Measurements from ENCODE around the gene STAC3. TPM values are rescaled to one million over a fixed set of nuclear protein-coding genes. Genes with fewer than 3 reads are reported as not detected.
A peak's percentile ranks its signal among the peaks of the same experiment; 100 is the strongest.

The STAC3 gene
- polyA plus RNA-seq, 4 donors = 1.1 to 3.8 (median 3.4) TPM

DNA sequence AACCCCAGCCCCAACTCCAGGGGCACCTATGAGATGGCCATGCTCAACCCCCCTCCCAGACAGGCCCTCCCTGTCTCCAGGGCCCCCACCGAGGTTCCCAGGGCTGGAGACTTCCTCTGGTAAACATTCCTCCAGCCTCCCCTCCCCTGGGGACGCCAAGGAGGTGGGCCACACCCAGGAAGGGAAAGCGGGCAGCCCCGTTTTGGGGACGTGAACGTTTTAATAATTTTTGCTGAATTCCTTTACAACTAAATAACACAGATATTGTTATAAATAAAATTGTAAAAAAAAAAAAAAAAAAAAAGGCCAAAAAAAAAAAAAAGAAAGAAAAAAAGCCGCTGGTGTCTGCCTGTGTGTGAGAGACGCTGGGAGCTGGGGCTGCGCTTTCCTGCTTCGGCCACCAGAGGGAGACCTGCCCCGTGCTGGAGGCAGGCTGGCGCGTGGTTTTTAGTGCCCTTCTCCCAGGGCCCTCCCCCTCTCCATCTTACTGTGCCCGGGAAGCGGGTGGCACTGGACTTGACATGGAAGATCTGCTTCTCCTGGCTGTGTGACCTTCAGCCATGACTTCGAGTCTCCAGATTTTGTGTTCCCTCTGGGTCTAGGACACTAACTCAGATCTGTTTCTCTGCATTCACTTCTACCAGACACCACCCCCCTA is 37.8 kb downstream of the STAC3 start:
- H3K36me3 ChIP-seq (ENCODE audit: control insufficient read depth in 3 of 3, insufficient read depth in 2 of 3, low read depth in 1 of 3, low read length in 3 of 3) = peaks cover 4 to 55% (median 9%) of the 10 kb centered on the region in 3 donors
- peak; percentile 77 to 91 for DNase-seq
- H3K27ac ChIP-seq (ENCODE audit: low read depth in 1 of 3, low read length in 2 of 3) = no peak overlapping the region
- H3K4me3 ChIP-seq (ENCODE audit: low read depth in 1 of 3, low read length in 3 of 3) = no peak overlapping the region
- 9 to 14% (median 10%) methylated on average over 16 of the region's 16 CpGs for WGBS, 3 donors
- H3K27me3 ChIP-seq (ENCODE audit: control insufficient read depth in 3 of 3, insufficient read depth in 3 of 3, low read length in 3 of 3) = peaks cover 0 to 40% (median 26%) of the 10 kb centered on the region in 3 donors
- no peaks in the 10 kb centered on the region for H3K9me3 ChIP-seq (ENCODE audit: control insufficient read depth in 2 of 2, insufficient read depth in 1 of 2, low read depth in 1 of 2, low read length in 1 of 2)
- no peak for FAIRE-seq
- peaks cover 0 to 16% (median 0%) of the 10 kb centered on the region in 3 donors for H3K4me1 ChIP-seq (ENCODE audit: control insufficient read depth in 3 of 3, insufficient read depth in 2 of 3, low read depth in 1 of 3, low read length in 2 of 3)

DNA sequence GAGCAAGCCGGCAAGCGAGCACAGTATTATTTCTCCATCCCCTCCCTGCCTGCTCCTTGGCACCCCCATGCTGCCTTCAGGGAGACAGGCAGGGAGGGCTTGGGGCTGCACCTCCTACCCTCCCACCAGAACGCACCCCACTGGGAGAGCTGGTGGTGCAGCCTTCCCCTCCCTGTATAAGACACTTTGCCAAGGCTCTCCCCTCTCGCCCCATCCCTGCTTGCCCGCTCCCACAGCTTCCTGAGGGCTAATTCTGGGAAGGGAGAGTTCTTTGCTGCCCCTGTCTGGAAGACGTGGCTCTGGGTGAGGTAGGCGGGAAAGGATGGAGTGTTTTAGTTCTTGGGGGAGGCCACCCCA is 38.3 kb downstream of the STAC3 start:
- Histone ChIP-seq H3K27me3 (ENCODE audit: control insufficient read depth in 3 of 3, insufficient read depth in 3 of 3, low read length in 3 of 3) (peaks cover 0 to 35% (median 22%) of the 10 kb centered on the region in 3 donors), H3K4me3 (ENCODE audit: low read depth in 1 of 3, low read length in 3 of 3) (no peak overlapping the region), H3K36me3 (ENCODE audit: control insufficient read depth in 3 of 3, insufficient read depth in 2 of 3, low read depth in 1 of 3, low read length in 3 of 3) (peaks cover 6 to 60% (median 11%) of the 10 kb centered on the region in 3 donors), H3K27ac (ENCODE audit: low read depth in 1 of 3, low read length in 2 of 3) (no peak overlapping the region), H3K9me3 (ENCODE audit: control insufficient read depth in 2 of 2, insufficient read depth in 1 of 2, low read depth in 1 of 2, low read length in 1 of 2) (no peaks in the 10 kb centered on the region), H3K4me1 (ENCODE audit: control insufficient read depth in 3 of 3, insufficient read depth in 2 of 3, low read depth in 1 of 3, low read length in 2 of 3) (peaks cover 0 to 14% (median 0%) of the 10 kb centered on the region in 3 donors)
- DNase-seq (no peak), FAIRE-seq (no peak)
- WGBS, 3 donors = 75 to 85% (median 76%) methylated on average over 7 of the region's 7 CpGs

DNA sequence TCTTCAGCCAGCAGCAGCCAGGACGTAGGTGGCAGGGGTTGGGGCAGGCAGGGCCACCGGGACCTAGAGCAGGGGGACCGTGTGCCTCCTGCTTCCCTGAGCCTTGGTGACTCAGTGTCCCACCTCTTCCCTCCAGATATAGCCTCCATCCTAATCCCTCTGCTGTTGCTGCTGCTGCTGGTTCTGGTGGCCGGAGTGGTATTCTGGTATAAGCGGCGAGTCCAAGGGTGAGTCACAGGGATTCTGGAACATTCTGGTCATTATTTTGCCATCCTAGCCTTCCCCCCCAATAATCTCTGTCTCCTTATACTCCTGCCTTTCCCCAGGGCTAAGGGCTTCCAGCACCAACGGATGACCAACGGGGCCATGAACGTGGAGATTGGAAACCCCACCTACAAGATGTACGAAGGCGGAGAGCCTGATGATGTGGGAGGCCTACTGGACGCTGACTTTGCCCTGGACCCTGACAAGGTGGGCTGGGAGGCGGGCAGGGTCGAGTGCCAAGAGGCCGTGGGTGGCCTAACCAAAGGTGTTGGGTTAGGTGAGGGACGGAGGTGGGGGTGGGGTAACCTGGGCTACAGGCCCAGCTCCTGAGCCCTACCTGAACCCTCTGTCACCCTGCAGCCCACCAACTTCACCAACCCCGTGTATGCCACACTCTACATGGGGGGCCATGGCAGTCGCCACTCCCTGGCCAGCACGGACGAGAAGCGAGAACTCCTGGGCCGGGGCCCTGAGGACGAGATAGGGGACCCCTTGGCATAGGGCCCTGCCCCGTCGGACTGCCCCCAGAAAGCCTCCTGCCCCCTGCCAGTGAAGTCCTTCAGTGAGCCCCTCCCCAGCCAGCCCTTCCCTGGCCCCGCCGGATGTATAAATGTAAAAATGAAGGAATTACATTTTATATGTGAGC is 38.9 kb downstream of the STAC3 start:
- 78 to 85% (median 84%) methylated on average over 24 to 27 of the region's 27 CpGs for WGBS, 3 donors
- FAIRE-seq = no peak
- H3K27me3 ChIP-seq (ENCODE audit: control insufficient read depth in 3 of 3, insufficient read depth in 3 of 3, low read length in 3 of 3) = peaks cover 0 to 28% (median 16%) of the 10 kb centered on the region in 3 donors
- peaks cover 6 to 66% (median 13%) of the 10 kb centered on the region in 3 donors for H3K36me3 ChIP-seq (ENCODE audit: control insufficient read depth in 3 of 3, insufficient read depth in 2 of 3, low read depth in 1 of 3, low read length in 3 of 3)
- DNase-seq = no peak
- H3K9me3 ChIP-seq (ENCODE audit: control insufficient read depth in 2 of 2, insufficient read depth in 1 of 2, low read depth in 1 of 2, low read length in 1 of 2) = no peaks in the 10 kb centered on the region
- no peak overlapping the region for H3K4me3 ChIP-seq (ENCODE audit: low read depth in 1 of 3, low read length in 3 of 3)
- H3K4me1 ChIP-seq (ENCODE audit: control insufficient read depth in 3 of 3, insufficient read depth in 2 of 3, low read depth in 1 of 3, low read length in 2 of 3) = peaks cover 0 to 8% (median 0%) of the 10 kb centered on the region in 3 donors
- no peak overlapping the region for H3K27ac ChIP-seq (ENCODE audit: low read depth in 1 of 3, low read length in 2 of 3)

DNA sequence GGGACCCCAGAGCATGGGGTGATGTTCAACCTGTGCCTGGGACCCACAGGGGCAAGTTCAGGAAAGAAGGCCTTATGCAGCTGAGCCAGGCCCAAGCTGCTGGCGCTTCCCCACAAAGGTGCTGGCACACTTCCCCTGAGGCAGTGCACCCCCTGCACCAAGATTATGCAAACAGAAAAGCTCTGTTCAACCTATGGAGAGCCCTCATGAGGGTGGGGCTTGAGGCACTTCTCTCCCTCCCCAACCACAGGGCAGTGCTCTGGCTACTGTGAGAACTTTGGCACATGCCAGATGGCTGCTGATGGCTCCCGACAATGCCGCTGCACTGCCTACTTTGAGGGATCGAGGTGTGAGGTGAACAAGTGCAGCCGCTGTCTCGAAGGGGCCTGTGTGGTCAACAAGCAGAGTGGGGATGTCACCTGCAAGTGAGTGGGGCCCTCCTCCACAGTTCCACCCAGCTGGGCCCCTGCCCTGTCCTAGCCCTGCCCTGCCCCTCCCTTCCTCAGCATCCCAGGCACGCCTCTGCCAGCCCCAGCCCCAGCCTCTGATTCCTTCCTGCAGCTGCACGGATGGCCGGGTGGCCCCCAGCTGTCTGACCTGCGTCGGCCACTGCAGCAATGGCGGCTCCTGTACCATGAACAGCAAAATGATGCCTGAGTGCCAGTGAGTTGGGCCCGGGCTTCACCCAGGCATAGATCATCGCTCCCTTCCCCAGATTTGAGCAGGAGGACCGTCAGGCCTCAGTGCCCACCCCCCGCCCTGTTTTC is 39.9 kb downstream of the STAC3 start:
- WGBS, 3 donors = 76 to 84% (median 81%) methylated on average over 16 of the region's 16 CpGs
- Histone ChIP-seq H3K4me3 (ENCODE audit: low read depth in 1 of 3, low read length in 3 of 3) (no peak overlapping the region), H3K36me3 (ENCODE audit: control insufficient read depth in 3 of 3, insufficient read depth in 2 of 3, low read depth in 1 of 3, low read length in 3 of 3) (peaks cover 6 to 75% (median 13%) of the 10 kb centered on the region in 3 donors), H3K4me1 (ENCODE audit: control insufficient read depth in 3 of 3, insufficient read depth in 2 of 3, low read depth in 1 of 3, low read length in 2 of 3) (peaks cover 0 to 7% (median 0%) of the 10 kb centered on the region in 3 donors), H3K27ac (ENCODE audit: low read depth in 1 of 3, low read length in 2 of 3) (no peak overlapping the region), H3K27me3 (ENCODE audit: control insufficient read depth in 3 of 3, insufficient read depth in 3 of 3, low read length in 3 of 3) (peaks cover 0 to 21% (median 14%) of the 10 kb centered on the region in 3 donors), H3K9me3 (ENCODE audit: control insufficient read depth in 2 of 2, insufficient read depth in 1 of 2, low read depth in 1 of 2, low read length in 1 of 2) (no peaks in the 10 kb centered on the region)
- FAIRE-seq (no peak), DNase-seq (no peak)

DNA sequence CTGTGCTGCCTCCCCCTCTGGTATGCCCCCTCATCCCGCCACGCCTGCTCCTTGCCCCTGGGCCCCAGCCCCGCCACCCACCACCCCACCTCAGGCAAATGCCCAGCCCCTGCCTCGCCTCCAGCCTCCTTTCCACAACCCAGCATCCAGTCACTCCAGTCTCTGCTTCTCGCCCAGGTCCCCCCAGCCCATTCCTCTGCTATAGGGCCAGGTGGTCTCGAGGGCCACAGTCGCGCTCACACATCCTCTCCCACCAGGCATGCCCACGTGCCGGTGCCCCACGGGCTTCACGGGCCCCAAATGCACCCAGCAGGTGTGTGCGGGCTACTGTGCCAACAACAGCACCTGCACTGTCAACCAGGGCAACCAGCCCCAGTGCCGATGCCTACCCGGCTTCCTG is 40.5 kb downstream of the STAC3 start:
- Histone ChIP-seq H3K4me1 (ENCODE audit: control insufficient read depth in 3 of 3, insufficient read depth in 2 of 3, low read depth in 1 of 3, low read length in 2 of 3) (peaks cover 0 to under 1% (median 0%) of the 10 kb centered on the region in 3 donors), H3K27me3 (ENCODE audit: control insufficient read depth in 3 of 3, insufficient read depth in 3 of 3, low read length in 3 of 3) (peaks cover 0 to 14% (median 8%) of the 10 kb centered on the region in 3 donors), H3K9me3 (ENCODE audit: control insufficient read depth in 2 of 2, insufficient read depth in 1 of 2, low read depth in 1 of 2, low read length in 1 of 2) (no peaks in the 10 kb centered on the region), H3K4me3 (ENCODE audit: low read depth in 1 of 3, low read length in 3 of 3) (no peak overlapping the region), H3K36me3 (ENCODE audit: control insufficient read depth in 3 of 3, insufficient read depth in 2 of 3, low read depth in 1 of 3, low read length in 3 of 3) (peaks cover 6 to 82% (median 13%) of the 10 kb centered on the region in 3 donors), H3K27ac (ENCODE audit: low read depth in 1 of 3, low read length in 2 of 3) (no peak overlapping the region)
- no peak for FAIRE-seq
- no peak for DNase-seq
- WGBS, 3 donors = 80 to 91% (median 90%) methylated on average over 12 to 15 of the region's 15 CpGs

DNA sequence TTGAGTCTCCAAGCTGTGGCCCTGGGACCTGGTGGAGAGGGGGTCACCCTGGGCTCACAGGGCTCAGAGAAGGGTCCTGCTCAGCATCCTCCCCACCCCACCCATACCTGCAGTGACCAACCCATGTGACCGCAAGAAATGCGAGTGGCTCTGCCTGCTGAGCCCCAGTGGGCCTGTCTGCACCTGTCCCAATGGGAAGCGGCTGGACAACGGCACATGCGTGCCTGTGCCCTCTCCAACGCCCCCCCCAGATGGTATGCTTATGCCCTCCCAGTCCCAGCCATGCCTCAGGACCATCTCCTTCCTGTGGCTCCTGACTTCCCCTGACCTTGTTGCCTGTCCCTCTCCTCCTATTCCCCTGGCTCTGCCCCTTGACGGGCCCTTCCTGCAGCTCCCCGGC is 41.1 kb downstream of the STAC3 start:
- H3K27ac ChIP-seq (ENCODE audit: low read depth in 1 of 3, low read length in 2 of 3) = no peak overlapping the region
- FAIRE-seq = no peak
- no peak for DNase-seq
- H3K27me3 ChIP-seq (ENCODE audit: control insufficient read depth in 3 of 3, insufficient read depth in 3 of 3, low read length in 3 of 3) = peaks cover 0 to 9% (median 2%) of the 10 kb centered on the region in 3 donors
- H3K4me1 ChIP-seq (ENCODE audit: control insufficient read depth in 3 of 3, insufficient read depth in 2 of 3, low read depth in 1 of 3, low read length in 2 of 3) = no peaks in the 10 kb centered on the region
- no peaks in the 10 kb centered on the region for H3K9me3 ChIP-seq (ENCODE audit: control insufficient read depth in 2 of 2, insufficient read depth in 1 of 2, low read depth in 1 of 2, low read length in 1 of 2)
- 85 to 93% (median 93%) methylated on average over 8 of the region's 8 CpGs for WGBS, 3 donors
- no peak overlapping the region for H3K4me3 ChIP-seq (ENCODE audit: low read depth in 1 of 3, low read length in 3 of 3)
- H3K36me3 ChIP-seq (ENCODE audit: control insufficient read depth in 3 of 3, insufficient read depth in 2 of 3, low read depth in 1 of 3, low read length in 3 of 3) = peaks cover 6 to 87% (median 13%) of the 10 kb centered on the region in 3 donors

DNA sequence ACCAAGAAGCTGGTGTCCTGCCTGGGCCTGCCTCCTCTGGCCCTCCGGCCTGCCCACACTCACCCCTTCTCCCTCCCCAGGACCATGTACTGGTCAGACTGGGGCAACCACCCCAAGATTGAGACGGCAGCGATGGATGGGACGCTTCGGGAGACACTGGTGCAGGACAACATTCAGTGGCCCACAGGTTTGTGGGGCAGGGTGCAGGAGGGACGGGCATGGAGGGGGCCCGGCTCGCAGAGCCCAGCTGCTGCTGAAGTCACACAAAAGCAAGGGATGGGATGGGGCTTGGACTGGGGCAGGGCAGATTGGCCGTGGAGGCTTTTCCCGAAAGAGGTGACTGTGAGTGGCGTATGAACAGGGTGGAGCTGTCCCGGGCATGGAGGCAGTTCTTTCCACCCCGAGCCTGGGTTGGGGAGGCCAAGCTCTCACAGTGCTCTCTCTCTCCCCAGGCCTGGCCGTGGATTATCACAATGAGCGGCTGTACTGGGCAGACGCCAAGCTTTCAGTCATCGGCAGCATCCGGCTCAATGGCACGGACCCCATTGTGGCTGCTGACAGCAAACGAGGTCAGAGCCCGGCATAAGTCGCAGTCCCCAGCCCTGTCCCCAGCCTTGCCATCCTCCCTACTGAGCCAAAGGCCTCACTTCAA is 42.2 kb downstream of the STAC3 start:
- DNase-seq (no peak), FAIRE-seq (no peak)
- no peak overlapping the region for H3K4me3 ChIP-seq (ENCODE audit: low read depth in 1 of 3, low read length in 3 of 3)
- H3K9me3 ChIP-seq (ENCODE audit: control insufficient read depth in 2 of 2, insufficient read depth in 1 of 2, low read depth in 1 of 2, low read length in 1 of 2) = no peaks in the 10 kb centered on the region
- peaks cover 6 to 97% (median 15%) of the 10 kb centered on the region in 3 donors for H3K36me3 ChIP-seq (ENCODE audit: control insufficient read depth in 3 of 3, insufficient read depth in 2 of 3, low read depth in 1 of 3, low read length in 3 of 3)
- H3K27ac ChIP-seq (ENCODE audit: low read depth in 1 of 3, low read length in 2 of 3) = no peak overlapping the region
- no peaks in the 10 kb centered on the region for H3K4me1 ChIP-seq (ENCODE audit: control insufficient read depth in 3 of 3, insufficient read depth in 2 of 3, low read depth in 1 of 3, low read length in 2 of 3)
- 78 to 89% (median 84%) methylated on average over 19 to 22 of the region's 22 CpGs for WGBS, 3 donors
- no peaks in the 10 kb centered on the region for H3K27me3 ChIP-seq (ENCODE audit: control insufficient read depth in 3 of 3, insufficient read depth in 3 of 3, low read length in 3 of 3)

All from small intestine (tissue), 7 donors.